Spleen (tissue), 11 donors: Measurements from ENCODE around the gene GNG11. TPM values are rescaled to one million over a fixed set of nuclear protein-coding genes. Genes with fewer than 3 reads are reported as not detected.

ENCODE experiments used
- DNase-seq: peaks from one replicate; pipeline ENCODE4 v3.0.0-alpha.2; 2020
- H3K27ac ChIP-seq, 8 donors: fragments of 200-600 bp; sonication (generic) in 7 of 8; 1 replicate in 4 of 8; 2 replicates in 4 of 8; pipeline versions ENCODE4 v1.5.0 to v1.8.0; 2016 to 2021; ENCODE audit warnings: inconsistent platforms in 4 of 8, mild to moderate bottlenecking in 4 of 8, moderate library complexity in 1 of 8
- H3K27me3 ChIP-seq, 7 donors: fragments of 200-600 bp; sonication (generic) in 6 of 7; replicated peaks in 1 of 7; 1 replicate in 4 of 7; 2 replicates in 3 of 7; pipeline versions ENCODE4 v1.5.0 to v1.8.0; 2016 to 2021; ENCODE audit warnings: inconsistent platforms in 3 of 7, mild to moderate bottlenecking in 1 of 7
- H3K36me3 ChIP-seq, 6 donors: fragments of 200-600 bp; sonication (generic) in 5 of 6; 1 replicate in 4 of 6; 2 replicates in 2 of 6; pipeline versions ENCODE4 v1.5.0 to v1.8.0; 2016 to 2021; ENCODE audit warnings: inconsistent platforms in 2 of 6
- H3K4me1 ChIP-seq, 6 donors: fragments of 200-600 bp; sonication (generic) in 5 of 6; 1 replicate in 3 of 6; 2 replicates in 3 of 6; pipeline versions ENCODE4 v1.5.0 to v1.8.0; 2016 to 2021; ENCODE audit warnings: inconsistent platforms in 3 of 6
- H3K4me3 ChIP-seq, 8 donors: fragments of 200-600 bp; sonication (generic) in 7 of 8; 1 replicate in 4 of 8; 2 replicates in 4 of 8; pipeline versions ENCODE4 v1.5.0 to v1.8.0; 2016 to 2021; ENCODE audit warnings: inconsistent platforms in 4 of 8, mild to moderate bottlenecking in 4 of 8, moderate library complexity in 2 of 8
- H3K9me3 ChIP-seq, 8 donors: fragments of 200-600 bp; sonication (generic) in 7 of 8; 1 replicate in 4 of 8; 2 replicates in 4 of 8; pipeline versions ENCODE4 v1.5.0 to v1.8.0; 2016 to 2021; ENCODE audit warnings: inconsistent platforms in 4 of 8
- CTCF ChIP-seq, 11 experiments: fragments of 200-600 bp in 7 of 11; fragments of 450-650 bp in 4 of 11; sonication (generic) in 4 of 11; IDR thresholded peaks in 8 of 11; conservative IDR thresholded peaks in 3 of 11; 1 replicate in 7 of 11; 2 replicates in 4 of 11; pipeline versions ENCODE4 v1.4.0 to v1.8.0; 2016 to 2021; ENCODE audit warnings: antibody characterized with exemption in 11 of 11, inconsistent platforms in 4 of 11, mild to moderate bottlenecking in 1 of 11
- POLR2A ChIP-seq, 3 donors: fragments of 450-650 bp; IDR thresholded peaks; one replicate each; pipeline ENCODE4 v1.5.1; 2017; ENCODE audit warnings: antibody characterized with exemption in 3 of 3, mild to moderate bottlenecking in 1 of 3
- POLR2AphosphoS5 ChIP-seq, 3 donors: sonication (generic); formaldehyde crosslinking; IDR thresholded peaks; one replicate each; pipeline ENCODE4 v1.5.1; 2017; ENCODE audit warnings: antibody characterized with exemption in 3 of 3
- WGBS, 5 donors: extraction: QIAGEN DNeasy Blood & Tissue Kit in 3 of 5; methylation state at CpG; one replicate each; pipeline versions ENCODE4 v1.1.5 to v1.1.7; 2013 to 2018; 5-methylcytosine and 5-hydroxymethylcytosine counted together
- intact Hi-C: fragments of 100-400 bp; cut with DNase I; formaldehyde crosslinking; loops from one replicate; pipeline ENCODE4 v1.15.0; 2023; ENCODE audit warnings: low total_unique reads
- polyA plus RNA-seq, 3 donors: library from polyadenylated mRNA; stranded (reverse); fragments of 200-250 nt; gene quantifications; one replicate each; pipeline ENCODE4 v1.2.1, GENCODE V29; 2013
- total RNA-seq, 7 donors: library from RNA; depleted of rRNA in 3 of 7; stranded (reverse); fragments of >200 nt in 3 of 7; fragmentation: NEBNext Ultra II Directional in 4 of 7; extraction: Animal tissue kit (Norgen Biotek cat#: 25700) in 4 of 7; gene quantifications; one replicate each; pipeline versions ENCODE4 v1.1.0 to v1.2.1, GENCODE V29; 2016 to 2021
- donor health status: healthy with polysubstance abuse.
- donor health status: DM: no; HTN: no; CAD: no; lungs with moderate emphysema.
- donor health status: DM: no; HTN: no; CAD: no.
- donor health status: Bipolar disorder and iron deficiency.
- donor health status: healthy.
- donor health status: DM: no; HTN: no; CAD: no.
- donor health status: DM: yes; HTN: yes; CAD: no.

GNG11 gene
- total and polyA plus RNA-seq, 10 donors, result 15.5 to 97.3 (median 37.0) TPM

- Histone ChIP-seq H3K4me3 (no peak overlapping the region), H3K9me3 (no peaks in the 10 kb centered on the region), H3K36me3 (no peaks in the 10 kb centered on the region), H3K4me1 (no peaks in the 10 kb centered on the region), H3K27ac (no peak overlapping the region), H3K27me3 (no peaks in the 10 kb centered on the region)
- no peak for DNase-seq
- 83 to 95% (median 90%) methylated on average over 2 of the region's 2 CpGs for WGBS, 5 donors
- TF ChIP-seq POLR2A (IDR thresholded peaks at IDR 0.05), result no peak
- no peak for TF ChIP-seq POLR2AphosphoS5 (IDR thresholded peaks at IDR 0.05)
- no peak for TF ChIP-seq CTCF (IDR thresholded peaks at IDR 0.05 in 8 of 11, conservative IDR thresholded peaks at IDR 0.05 in 3 of 11)
- intact Hi-C loops, result no loop called here
Measured at GRCh38 chr7:93935102-93935501, 13.6 kb downstream of the GNG11 start.

GRCh38 chr7:93937818-93938217, 16.3 kb downstream of the GNG11 start:
- intact Hi-C loops, result no loop called here
- no peaks in the 10 kb centered on the region for H3K9me3 ChIP-seq
- H3K36me3 ChIP-seq, result no peaks in the 10 kb centered on the region
- no peaks in the 10 kb centered on the region for H3K4me1 ChIP-seq
- no peak for DNase-seq
- no peaks in the 10 kb centered on the region for H3K27me3 ChIP-seq
- WGBS, 5 donors, result 91 to 98% (median 97%) methylated on average over 1 of the region's 1 CpG
- TF ChIP-seq POLR2AphosphoS5 (IDR thresholded peaks at IDR 0.05), result no peak
- no peak for TF ChIP-seq POLR2A (IDR thresholded peaks at IDR 0.05)
- no peak for TF ChIP-seq CTCF (IDR thresholded peaks at IDR 0.05 in 8 of 11, conservative IDR thresholded peaks at IDR 0.05 in 3 of 11)
- no peak overlapping the region for H3K27ac ChIP-seq
- H3K4me3 ChIP-seq, result no peak overlapping the region

GRCh38 chr7:93938293-93938692, 16.8 kb downstream of the GNG11 start:
- intact Hi-C loops, result no loop called here
- no peak for DNase-seq
- no peaks in the 10 kb centered on the region for H3K27me3 ChIP-seq

GRCh38 chr7:93941945-93942344, 20.4 kb downstream of the GNG11 start:
- intact Hi-C loops, result no loop called here
- no peak for DNase-seq
- 84 to 91% (median 90%) methylated on average over 2 of the region's 2 CpGs for WGBS, 5 donors
- TF ChIP-seq CTCF (IDR thresholded peaks at IDR 0.05 in 8 of 11, conservative IDR thresholded peaks at IDR 0.05 in 3 of 11) (no peak), POLR2AphosphoS5 (IDR thresholded peaks at IDR 0.05) (no peak), POLR2A (IDR thresholded peaks at IDR 0.05) (no peak)
- H3K4me1 ChIP-seq, result peaks cover 0 to 8% (median 0%) of the 10 kb centered on the region in 6 donors
- no peak overlapping the region for H3K27ac ChIP-seq
- no peaks in the 10 kb centered on the region for H3K36me3 ChIP-seq
- no peak overlapping the region for H3K4me3 ChIP-seq
- H3K27me3 ChIP-seq, result no peaks in the 10 kb centered on the region
- H3K9me3 ChIP-seq, result no peaks in the 10 kb centered on the region

More at GRCh38 chr7:93938293-93938692, 16.8 kb downstream of the GNG11 start:
- H3K4me1 ChIP-seq, result no peaks in the 10 kb centered on the region
- H3K4me3 ChIP-seq, result no peak overlapping the region
- H3K9me3 ChIP-seq, result no peaks in the 10 kb centered on the region
- no peaks in the 10 kb centered on the region for H3K36me3 ChIP-seq
- no peak overlapping the region for H3K27ac ChIP-seq
- TF ChIP-seq POLR2A (IDR thresholded peaks at IDR 0.05) (no peak), CTCF (IDR thresholded peaks at IDR 0.05 in 8 of 11, conservative IDR thresholded peaks at IDR 0.05 in 3 of 11) (no peak), POLR2AphosphoS5 (IDR thresholded peaks at IDR 0.05) (no peak)
